Pancreas (tissue), 10 donors: ENCODE data around the gene DCTN2. TPM values are rescaled to one million over a fixed set of nuclear protein-coding genes. Genes with fewer than 3 reads are reported as not detected.

Source experiments
- ATAC-seq, 4 donors: fragments of 200-7000 bp; cut with Tn5 transposase; one replicate each; pipeline versions ENCODE4 v1.8.0 to v1.9.1; 2020; ENCODE audit warnings: mild to moderate bottlenecking in 4 of 4, moderate library complexity in 4 of 4
- DNase-seq, 6 donors: peaks; one replicate each; pipeline ENCODE4 v3.0.0-alpha.2; 2020
- FAIRE-seq: peaks from 2 replicates; lab custom pipeline; 2012; peaks lifted over from hg19 to GRCh38; lab: Jason Lieb, UNC
- H3K27ac ChIP-seq, 4 donors: fragments of 200-600 bp; sonication (generic); 1 replicate in 3 of 4; 2 replicates in 1 of 4; pipeline versions ENCODE4 v1.5.0 to v1.8.0; 2020
- H3K27me3 ChIP-seq, 4 donors: fragments of 200-600 bp; one replicate each; pipeline ENCODE4 v1.8.0; 2021
- H3K36me3 ChIP-seq, 3 donors: fragments of 200-600 bp; sonication (generic) in 1 of 3; one replicate each; pipeline versions ENCODE4 v1.5.0 to v1.8.0; 2020 to 2021
- H3K4me1 ChIP-seq, 3 donors: fragments of 200-600 bp; one replicate each; pipeline ENCODE4 v1.8.0; 2021
- H3K4me3 ChIP-seq, 4 donors: fragments of 200-600 bp; sonication (generic) in 2 of 4; one replicate each; pipeline versions ENCODE4 v1.5.0 to v1.8.0; 2020 to 2021
- H3K9me3 ChIP-seq, 4 donors: fragments of 200-600 bp; one replicate each; pipeline ENCODE4 v1.8.0; 2021
- CTCF ChIP-seq, 4 donors: fragments of 200-600 bp; sonication (generic) in 3 of 4; IDR thresholded peaks; one replicate each; pipeline versions ENCODE4 v1.5.0 to v1.8.0; 2021; ENCODE audit warnings: antibody characterized with exemption in 4 of 4
- WGBS, 2 donors: extraction: QIAGEN DNeasy Blood & Tissue Kit; methylation state at CpG; one replicate each; pipeline ENCODE4 v1.1.7; 2013; 5-methylcytosine and 5-hydroxymethylcytosine counted together
- intact Hi-C, 3 donors: fragments of 100-400 bp; cut with DNase I; formaldehyde crosslinking; loops; one replicate each; pipeline versions ENCODE4 v1.11.1 to v1.14.2; 2022
- polyA plus RNA-seq, 2 donors: library from polyadenylated mRNA; stranded (reverse); fragments of 200-250 nt; gene quantifications; one replicate each; pipeline ENCODE4 v1.2.3, GENCODE V29; 2013
- total RNA-seq, 6 donors: library from RNA; stranded (reverse); fragmentation: NEBNext Ultra II Directional in 4 of 6; extraction: Animal tissue kit (Norgen Biotek cat#: 25700) in 4 of 6; gene quantifications; one replicate each; pipeline versions ENCODE4 v1.2.1 to v1.2.4, GENCODE V29; 2021 to 2023
- donor health status: healthy with polysubstance abuse.
- donor health status: DM: no; HTN: no; CAD: no; lungs with moderate emphysema.
- donor health status: DM: no; HTN: no; CAD: no.
- donor health status: control.
- donor health status: control.
- donor health status: Bipolar disorder and iron deficiency.
- donor health status: DM: yes; HTN: yes; CAD: no.
- donor health status: DM: no; HTN: no; CAD: no.
- donor health status: DM: no; HTN: no; CAD: no.
- donor health status: DM: yes; HTN: yes; CAD: no.

The DCTN2 gene
- total and polyA plus RNA-seq, 8 donors: 54.9 to 117 (median 64.4) TPM

DNA sequence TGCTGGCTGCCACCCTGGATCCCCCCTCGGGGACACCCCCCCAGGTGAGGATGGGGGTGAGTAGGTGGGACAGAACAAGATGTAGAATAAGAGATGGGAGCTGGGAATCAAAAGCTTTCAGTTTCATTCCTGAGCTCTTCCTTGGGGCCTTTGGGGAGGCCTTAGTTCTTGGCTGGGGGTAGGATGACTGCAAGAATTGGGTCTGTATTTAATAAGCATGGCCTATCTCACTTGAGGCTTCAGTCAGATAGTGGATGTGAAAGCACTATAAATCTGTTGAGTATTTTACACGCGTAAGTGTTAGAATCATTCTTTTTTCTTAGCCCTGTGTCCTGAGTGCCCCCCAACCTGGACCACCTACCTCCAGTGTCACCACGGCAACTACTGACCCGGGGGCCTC, 19.8 kb downstream of the DCTN2 start:
- Histone ChIP-seq H3K27me3 (no peaks in the 10 kb centered on the region), H3K36me3 (peaks cover 6 to 50% (median 24%) of the 10 kb centered on the region in 3 donors), H3K9me3 (no peaks in the 10 kb centered on the region), H3K4me3 (no peak overlapping the region), H3K27ac (no peak overlapping the region), H3K4me1 (peaks cover 9 to 14% (median 10%) of the 10 kb centered on the region in 3 donors)
- DNase-seq: no peak
- intact Hi-C loops: no loop called here
- no peak for FAIRE-seq
- ATAC-seq: no peak
- WGBS, 2 donors: 70 to 82% methylated on average over 5 of the region's 5 CpGs
- no peak for TF ChIP-seq CTCF (IDR thresholded peaks at IDR 0.05)

GRCh38 chr12:57526477-57527126, 20.4 kb downstream of the DCTN2 start:
- H3K36me3 ChIP-seq: peaks cover 3 to 44% (median 19%) of the 10 kb centered on the region in 3 donors
- no peaks in the 10 kb centered on the region for H3K27me3 ChIP-seq
- H3K4me1 ChIP-seq: peaks cover 11 to 20% (median 13%) of the 10 kb centered on the region in 3 donors
- 86 to 92% methylated on average over 4 of the region's 4 CpGs for WGBS, 2 donors
- H3K9me3 ChIP-seq: no peaks in the 10 kb centered on the region
- H3K4me3 ChIP-seq: no peak overlapping the region
- DNase-seq: peak in 1 of 6 donors; percentile 61
- no peak for ATAC-seq
- no peak for TF ChIP-seq CTCF (IDR thresholded peaks at IDR 0.05)
- H3K27ac ChIP-seq: no peak overlapping the region
- FAIRE-seq: no peak
- intact Hi-C loops: no loop called here

GRCh38 chr12:57525615-57526383, 21.2 kb downstream of the DCTN2 start:
- H3K27me3 ChIP-seq: no peaks in the 10 kb centered on the region
- DNase-seq: no peak
- TF ChIP-seq CTCF (IDR thresholded peaks at IDR 0.05): no peak
- H3K36me3 ChIP-seq: peaks cover 3 to 36% (median 18%) of the 10 kb centered on the region in 3 donors
- FAIRE-seq: no peak
- ATAC-seq: no peak
- intact Hi-C loops: no loop called here
- WGBS, 2 donors: 80% methylated on average over 16 of the region's 16 CpGs
- H3K9me3 ChIP-seq: no peaks in the 10 kb centered on the region
- H3K4me1 ChIP-seq: peaks cover 17 to 28% (median 18%) of the 10 kb centered on the region in 3 donors
- no peak overlapping the region for H3K4me3 ChIP-seq
- H3K27ac ChIP-seq: no peak overlapping the region

GRCh38 chr12:57524814-57525614, 22.0 kb downstream of the DCTN2 start:
- 62 to 64% methylated on average over 11 of the region's 11 CpGs for WGBS, 2 donors
- intact Hi-C loops: no loop called here

More at GRCh38 chr12:57524814-57525614, 22.0 kb downstream of the DCTN2 start:
- no peaks in the 10 kb centered on the region for H3K27me3 ChIP-seq
- no peak for ATAC-seq
- no peak for TF ChIP-seq CTCF (IDR thresholded peaks at IDR 0.05)
- H3K4me1 ChIP-seq: peaks cover 17 to 28% (median 18%) of the 10 kb centered on the region in 3 donors
- no peak overlapping the region for H3K27ac ChIP-seq
- no peak for FAIRE-seq
- DNase-seq: peak in 3 of 6 donors; percentile 33 to 51 (median 45)
- H3K36me3 ChIP-seq: peaks cover 3 to 28% (median 11%) of the 10 kb centered on the region in 3 donors
- no peaks in the 10 kb centered on the region for H3K9me3 ChIP-seq
- H3K4me3 ChIP-seq: no peak overlapping the region
